OCI-LY1 (cell line): Measurements from ENCODE around the gene ZNF814.
A peak's percentile ranks its signal among the peaks of the same experiment; 100 is the strongest.
"Not testable (repeated sequence)": the region's sequence is repeated elsewhere in the genome, so short reads cannot be mapped to it uniquely, and the experiment has no call there.

ENCODE experiments used
- H2AFZ ChIP-seq: fragments of 200-600 bp; sonication (generic), shearing (Covaris generic); 2 replicates; pipeline ENCODE4 v1.6.0; 2014; ENCODE audit warnings: antibody characterized with exemption, mild to moderate bottlenecking, low read length
- H3F3A ChIP-seq: fragments of 200-600 bp; sonication (generic), shearing (Covaris generic); 2 replicates; pipeline ENCODE4 v1.6.0; 2014; ENCODE audit warnings: mild to moderate bottlenecking, antibody characterized with exemption, low read length, moderate library complexity; ENCODE audit not compliant: insufficient read depth
- H3K27ac ChIP-seq: fragments of 200-600 bp; sonication (generic); 2 replicates; pipeline ENCODE4 v1.5.1; 2014; ENCODE audit warnings: low read length, mixed run types, mild to moderate bottlenecking, low read depth; ENCODE audit not compliant: poor library complexity, severe bottlenecking
- H3K27me3 ChIP-seq: fragments of 200-600 bp; sonication (generic); 2 replicates; pipeline ENCODE4 v1.6.0; 2014; ENCODE audit warnings: antibody characterized with exemption, mild to moderate bottlenecking, low read length, moderate library complexity; ENCODE audit not compliant: insufficient read depth
- H3K36me3 ChIP-seq: fragments of 200-600 bp; sonication (generic); 2 replicates; pipeline ENCODE4 v1.6.1; 2014; ENCODE audit warnings: mild to moderate bottlenecking, antibody characterized with exemption, low read length, moderate library complexity, mixed read lengths; ENCODE audit not compliant: insufficient read depth
- H3K4me1 ChIP-seq: fragments of 200-600 bp; sonication (generic); 2 replicates; pipeline ENCODE4 v1.5.1; 2014; ENCODE audit warnings: mild to moderate bottlenecking, low read length, moderate library complexity; ENCODE audit not compliant: insufficient read depth, severe bottlenecking
- H3K4me2 ChIP-seq: fragments of 200-600 bp; sonication (generic), shearing (Covaris generic); 2 replicates; pipeline ENCODE4 v1.6.1; 2014; ENCODE audit warnings: low read length
- H3K4me3 ChIP-seq: fragments of 200-600 bp; sonication (generic); 2 replicates; pipeline ENCODE4 v1.5.1; 2014; ENCODE audit warnings: low read length, low read depth, mild to moderate bottlenecking, mixed read lengths; ENCODE audit not compliant: poor library complexity, severe bottlenecking
- H3K79me2 ChIP-seq: fragments of 200-600 bp; shearing (Covaris generic); 2 replicates; pipeline ENCODE4 v1.6.1; 2016; ENCODE audit warnings: mixed run types, low read length, mixed read lengths; ENCODE audit not compliant: insufficient read depth
- H3K9ac ChIP-seq: fragments of 200-600 bp; sonication (generic), shearing (Covaris generic); 2 replicates; pipeline ENCODE4 v1.6.1; 2014; ENCODE audit warnings: mild to moderate bottlenecking, low read length, mixed read lengths
- H3K9me2 ChIP-seq: fragments of 200-600 bp; sonication (generic), shearing (Covaris generic); 2 replicates; pipeline ENCODE4 v1.6.1; 2014; ENCODE audit warnings: low read depth, mild to moderate bottlenecking, low read length, mixed read lengths
- H3K9me3 ChIP-seq: fragments of 200-600 bp; shearing (Covaris generic); 2 replicates; pipeline ENCODE4 v1.6.1; 2014; ENCODE audit warnings: low read length, mixed read lengths
- H4K20me1 ChIP-seq: fragments of 200-600 bp; sonication (generic), shearing (Covaris generic); 2 replicates; pipeline ENCODE4 v1.6.0; 2016; ENCODE audit warnings: mild to moderate bottlenecking, low read length; ENCODE audit not compliant: insufficient read depth
- EZH2 ChIP-seq: fragments of 200-600 bp; sonication (generic), shearing (Covaris generic); IDR thresholded peaks from 2 replicates; pipeline ENCODE4 v1.8.0; 2017; ENCODE audit warnings: borderline replicate concordance, mixed run types, mild to moderate bottlenecking, antibody characterized with exemption, low read length, moderate library complexity, mixed read lengths
- TF ChIP-seq, protein P1 (sequence below): fragments of 200-600 bp; sonication (generic), shearing (Covaris generic); IDR thresholded peaks from 2 replicates; pipeline ENCODE4 v1.5.1; 2017; ENCODE audit warnings: mild to moderate bottlenecking, antibody characterized with exemption, low read length, moderate library complexity, mixed read lengths

ZNF814 gene

DNA sequence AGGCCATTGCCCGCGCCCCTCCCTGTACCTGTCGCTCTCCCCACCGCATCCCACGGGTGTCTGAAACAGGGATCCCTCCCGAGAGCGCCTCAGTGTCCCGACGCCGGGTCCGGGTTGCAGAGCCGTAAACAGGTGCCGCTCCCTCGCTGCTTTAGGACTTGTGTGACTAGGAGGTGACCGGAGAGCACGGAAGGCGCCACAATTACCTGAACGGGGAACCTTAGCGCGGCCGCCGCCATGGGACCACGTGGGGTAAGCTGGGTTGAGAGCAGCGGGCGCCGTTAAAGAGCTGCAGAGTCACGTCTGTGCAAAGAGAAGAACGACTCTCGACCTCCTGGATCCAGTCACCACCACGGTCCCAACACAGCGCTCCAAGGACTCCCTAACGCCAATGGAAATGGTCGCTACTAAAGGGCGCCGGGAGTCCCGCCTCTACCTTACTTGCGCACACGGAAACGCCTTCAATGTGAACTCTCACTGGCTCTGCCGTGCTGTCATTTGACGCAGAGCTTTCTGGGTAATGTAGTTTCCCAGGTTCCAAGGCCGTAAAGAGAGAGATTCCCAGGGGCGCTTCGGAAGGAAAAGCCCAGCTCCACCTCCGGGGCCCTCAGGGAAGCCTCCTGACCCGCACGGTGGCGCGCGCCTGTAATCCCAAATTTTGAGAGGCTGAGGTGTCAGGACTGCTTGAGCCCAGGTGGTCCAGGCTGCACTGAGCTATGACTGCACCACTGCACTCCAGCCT lies 74.2 kb downstream of the ZNF814 start, which contains the start of gene ZNF552:
Gene ZNF552, minus strand, starts transcription at position 409 of the 742 bp plus-strand sequence. Its CDS starts 170 bp downstream, at position 239.
- TF ChIP-seq, protein P1, sequence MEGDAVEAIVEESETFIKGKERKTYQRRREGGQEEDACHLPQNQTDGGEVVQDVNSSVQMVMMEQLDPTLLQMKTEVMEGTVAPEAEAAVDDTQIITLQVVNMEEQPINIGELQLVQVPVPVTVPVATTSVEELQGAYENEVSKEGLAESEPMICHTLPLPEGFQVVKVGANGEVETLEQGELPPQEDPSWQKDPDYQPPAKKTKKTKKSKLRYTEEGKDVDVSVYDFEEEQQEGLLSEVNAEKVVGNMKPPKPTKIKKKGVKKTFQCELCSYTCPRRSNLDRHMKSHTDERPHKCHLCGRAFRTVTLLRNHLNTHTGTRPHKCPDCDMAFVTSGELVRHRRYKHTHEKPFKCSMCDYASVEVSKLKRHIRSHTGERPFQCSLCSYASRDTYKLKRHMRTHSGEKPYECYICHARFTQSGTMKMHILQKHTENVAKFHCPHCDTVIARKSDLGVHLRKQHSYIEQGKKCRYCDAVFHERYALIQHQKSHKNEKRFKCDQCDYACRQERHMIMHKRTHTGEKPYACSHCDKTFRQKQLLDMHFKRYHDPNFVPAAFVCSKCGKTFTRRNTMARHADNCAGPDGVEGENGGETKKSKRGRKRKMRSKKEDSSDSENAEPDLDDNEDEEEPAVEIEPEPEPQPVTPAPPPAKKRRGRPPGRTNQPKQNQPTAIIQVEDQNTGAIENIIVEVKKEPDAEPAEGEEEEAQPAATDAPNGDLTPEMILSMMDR, result no peak
- TF ChIP-seq EZH2, result no peak
- no peaks in the 10 kb centered on the region for H3K9me3 ChIP-seq
- peak within 1 kb of the TSS; percentile 8 for H3K27ac ChIP-seq
- peak within 1 kb of the TSS; percentile 92 for H3K9ac ChIP-seq
- no peaks in the 10 kb centered on the region for H3F3A ChIP-seq
- H3K4me2 ChIP-seq, result peak within 1 kb of the TSS; percentile 92
- H3K36me3 ChIP-seq, result peaks cover 16% of the 10 kb centered on the region; the same call in 1 of the 2 replicates
- peak within 1 kb of the TSS; percentile 94 for H3K4me3 ChIP-seq
- no peaks in the 10 kb centered on the region for H4K20me1 ChIP-seq
- peaks cover 9% of the 10 kb centered on the region for H3K79me2 ChIP-seq
- H3K27me3 ChIP-seq, result no peaks in the 10 kb centered on the region
- peaks cover 38% of the 10 kb centered on the region for H3K4me1 ChIP-seq
- H2AFZ ChIP-seq, result no peak within 1 kb of the TSS
- H3K9me2 ChIP-seq, result no peaks in the 10 kb centered on the region

DNA sequence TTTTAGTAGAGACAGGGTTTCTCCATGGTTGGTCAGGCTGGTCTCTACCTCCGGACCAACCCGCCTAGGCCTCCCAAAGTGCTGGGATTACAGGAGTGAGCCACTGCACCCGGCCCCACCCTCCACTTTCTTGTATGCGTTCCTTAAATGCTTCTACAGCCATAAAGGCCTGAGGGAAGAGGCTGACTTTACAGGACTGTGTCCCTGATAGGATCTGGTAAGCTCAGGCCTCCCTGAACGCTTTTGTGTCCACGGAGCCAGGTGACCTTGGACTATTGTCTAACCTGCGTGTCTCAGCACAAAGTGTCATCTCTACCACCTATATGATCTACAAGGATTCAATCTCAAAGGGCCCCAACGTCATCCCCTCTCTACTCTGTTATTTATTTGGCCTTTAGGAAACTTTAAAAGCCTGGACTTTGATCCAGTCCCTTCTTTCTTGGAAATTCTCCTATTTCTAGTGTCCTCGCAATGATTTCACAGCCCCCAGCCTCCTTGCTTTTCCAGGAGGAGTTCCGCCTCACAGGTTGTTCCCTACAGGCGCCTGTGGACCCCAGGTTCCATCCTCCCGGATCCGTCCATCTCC lies 74.8 kb downstream of the ZNF814 start:
- H3K4me1 ChIP-seq, result peaks cover 37% of the 10 kb centered on the region
- H3K27me3 ChIP-seq, result no peaks in the 10 kb centered on the region
- no peaks in the 10 kb centered on the region for H3K9me2 ChIP-seq
- peak overlapping the region; percentile 94 for H3K4me3 ChIP-seq
- peaks cover 23% of the 10 kb centered on the region for H3K36me3 ChIP-seq
- peak overlapping the region; percentile 8 for H3K27ac ChIP-seq
- no peaks in the 10 kb centered on the region for H3F3A ChIP-seq
- H4K20me1 ChIP-seq, result no peaks in the 10 kb centered on the region
- H3K9me3 ChIP-seq, result no peaks in the 10 kb centered on the region
- H3K4me2 ChIP-seq, result peak overlapping the region; percentile 92
- H2AFZ ChIP-seq, result no peak overlapping the region
- TF ChIP-seq, protein P1, result no peak
- TF ChIP-seq EZH2, result no peak
- peaks cover 8% of the 10 kb centered on the region; the same call in 1 of the 2 replicates for H3K79me2 ChIP-seq
- peak overlapping the region; percentile 92 for H3K9ac ChIP-seq

DNA sequence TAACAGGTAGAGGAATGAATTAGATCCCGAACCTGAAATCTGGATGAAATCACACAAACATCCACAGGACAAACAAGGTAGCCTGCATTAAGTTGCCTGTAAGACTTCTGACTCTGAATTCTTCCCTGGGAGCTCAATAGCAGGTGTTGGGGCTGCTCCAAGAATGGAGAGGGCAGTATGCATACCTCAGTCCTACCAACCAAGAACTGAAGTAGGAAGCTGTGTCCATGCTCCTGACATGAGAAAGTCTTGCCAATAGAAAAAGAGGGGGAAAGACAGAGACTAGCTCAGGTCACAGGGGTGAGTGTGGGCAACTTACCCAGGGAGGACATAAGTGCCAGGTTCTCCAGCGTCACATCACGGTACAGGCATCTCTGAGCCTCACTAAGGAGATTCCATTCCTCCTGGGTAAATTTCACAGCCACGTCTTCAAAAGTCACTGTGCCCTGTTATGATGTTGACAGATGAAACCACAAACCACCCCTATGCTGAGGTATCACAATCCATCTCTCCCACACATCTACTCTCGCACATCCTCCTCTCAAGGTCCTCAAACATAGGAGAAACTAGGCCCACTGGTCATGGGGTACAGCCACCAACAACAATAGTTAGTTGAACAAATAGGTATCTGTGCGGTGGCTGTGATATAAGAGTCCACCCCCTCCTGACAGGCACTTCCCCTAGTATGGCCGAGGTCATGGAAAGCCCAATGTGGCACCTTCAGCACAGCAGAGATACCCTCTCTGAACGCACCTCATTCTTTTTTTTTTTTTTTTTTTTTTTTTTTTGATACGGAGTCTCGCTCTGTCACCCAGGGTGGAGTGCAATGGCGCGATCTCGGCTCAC lies 75.6 kb downstream of the ZNF814 start:
- Histone ChIP-seq H3K4me3 (peak overlapping the region; percentile 94), H3K4me2 (peak overlapping the region; percentile 92), H3K36me3 (peaks cover 29% of the 10 kb centered on the region), H3K4me1 (peaks cover 29% of the 10 kb centered on the region), H3K27ac (peak overlapping the region; percentile 67)
- not testable (repeated sequence) for H3K27me3 ChIP-seq, H3K79me2 ChIP-seq, H4K20me1 ChIP-seq, H3K9ac ChIP-seq, H3K9me2 ChIP-seq, H2AFZ ChIP-seq, H3F3A ChIP-seq, H3K9me3 ChIP-seq
